GM19328 (cell line): ENCODE measurements around the gene ULBP2.

Experiments used
- ATAC-seq: cut with Tn5 transposase; IDR thresholded peaks from one replicate; pipeline ENCODE4 v1.9.1; 2021; ENCODE audit warnings: mild to moderate bottlenecking, moderate library complexity; ENCODE audit not compliant: unreplicated experiment

Gene ULBP2

GRCh38 chr6:149941583-149942460 is at the start of gene ULBP2:
Gene ULBP2 (plus strand): TSS chr6:149942014. CDS start chr6:149942073, 59 bp downstream.
- ATAC-seq, result no peak

- ATAC-seq, result no peak
Measured at GRCh38 chr6:149895048-149895590, 46.7 kb upstream of the ULBP2 start.

GRCh38 chr6:149895833-149896271 is 46.0 kb upstream of the ULBP2 start:
- ATAC-seq, result no peak

- ATAC-seq, result no peak
Measured at GRCh38 chr6:149896491-149896890, 45.3 kb upstream of the ULBP2 start.

GRCh38 chr6:149897015-149897697 is 44.7 kb upstream of the ULBP2 start:
- ATAC-seq, result no peak

- no peak for ATAC-seq
Measured at GRCh38 chr6:149897855-149898744, 43.7 kb upstream of the ULBP2 start, which contains the start of gene RAET1E. Gene RAET1E (minus strand): TSS chr6:149898113. CDS start chr6:149890901, 7,212 bp downstream.

GRCh38 chr6:149898966-149899365 is 42.8 kb upstream of the ULBP2 start:
- ATAC-seq, result no peak

- no peak for ATAC-seq
Measured at GRCh38 chr6:149899486-149899885, 42.3 kb upstream of the ULBP2 start.

GRCh38 chr6:149899926-149900619 is 41.7 kb upstream of the ULBP2 start:
- no peak for ATAC-seq

GRCh38 chr6:149900620-149901443 is 41.0 kb upstream of the ULBP2 start:
- no peak for ATAC-seq

- no peak for ATAC-seq
Measured at GRCh38 chr6:149901444-149902140, 40.2 kb upstream of the ULBP2 start.

GRCh38 chr6:149903938-149904611 is 37.7 kb upstream of the ULBP2 start:
- ATAC-seq, result no peak

GRCh38 chr6:149904661-149905370 is 37.0 kb upstream of the ULBP2 start:
- ATAC-seq, result no peak

GRCh38 chr6:149905371-149905910 is 36.4 kb upstream of the ULBP2 start:
- ATAC-seq, result no peak

- ATAC-seq, result no peak
Measured at GRCh38 chr6:149905911-149906371, 35.9 kb upstream of the ULBP2 start.

GRCh38 chr6:149906405-149906804 is 35.4 kb upstream of the ULBP2 start:
- no peak for ATAC-seq

GRCh38 chr6:149907317-149907716 is 34.5 kb upstream of the ULBP2 start:
- no peak for ATAC-seq
